Body of pancreas (tissue), 4 donors: Measurements from ENCODE around the gene OR6A2.

Experiments used
- POLR2A ChIP-seq, 3 donors: fragments of 450-650 bp; IDR thresholded peaks; one replicate each; pipeline ENCODE4 v1.6.1; 2016; ENCODE audit warnings: antibody characterized with exemption in 3 of 3, mild to moderate bottlenecking in 2 of 3
- TF ChIP-seq, protein P1 (sequence below), 7 experiments: fragments of 450-650 bp in 4 of 7; fragments of 200-600 bp in 3 of 7; sonication (generic) in 3 of 7; IDR thresholded peaks; one replicate each; pipeline ENCODE4 v1.5.1; 2016 to 2019; ENCODE audit warnings: antibody characterized with exemption in 7 of 7

DNA sequence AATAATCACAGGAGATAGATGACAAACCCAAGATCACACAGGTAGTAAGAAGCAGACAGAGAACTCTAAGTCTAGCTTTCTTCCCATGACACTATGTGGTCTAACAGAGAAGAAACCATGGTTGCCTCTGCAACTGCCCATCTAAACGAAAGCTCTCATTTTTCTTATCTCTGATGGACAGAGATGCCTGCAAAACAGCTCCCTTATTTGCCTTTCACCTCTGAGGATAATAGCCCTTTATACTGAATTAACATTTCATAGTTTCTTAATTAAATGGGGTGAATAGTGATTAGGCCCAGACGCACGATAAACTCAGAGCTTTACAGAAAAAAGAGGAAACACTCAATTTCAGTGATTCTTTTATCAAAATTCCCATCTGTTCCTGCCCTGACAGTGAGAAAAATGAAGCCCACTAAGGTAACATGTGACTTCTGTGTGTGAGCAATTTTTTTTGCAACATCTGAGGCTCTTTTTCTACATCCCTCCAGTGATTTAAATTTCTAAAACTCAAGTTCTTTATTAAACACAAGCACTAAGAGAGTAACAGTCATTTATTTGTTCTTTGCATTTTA lies 52.3 kb downstream of the OR6A2 start:
- TF ChIP-seq, protein P1, sequence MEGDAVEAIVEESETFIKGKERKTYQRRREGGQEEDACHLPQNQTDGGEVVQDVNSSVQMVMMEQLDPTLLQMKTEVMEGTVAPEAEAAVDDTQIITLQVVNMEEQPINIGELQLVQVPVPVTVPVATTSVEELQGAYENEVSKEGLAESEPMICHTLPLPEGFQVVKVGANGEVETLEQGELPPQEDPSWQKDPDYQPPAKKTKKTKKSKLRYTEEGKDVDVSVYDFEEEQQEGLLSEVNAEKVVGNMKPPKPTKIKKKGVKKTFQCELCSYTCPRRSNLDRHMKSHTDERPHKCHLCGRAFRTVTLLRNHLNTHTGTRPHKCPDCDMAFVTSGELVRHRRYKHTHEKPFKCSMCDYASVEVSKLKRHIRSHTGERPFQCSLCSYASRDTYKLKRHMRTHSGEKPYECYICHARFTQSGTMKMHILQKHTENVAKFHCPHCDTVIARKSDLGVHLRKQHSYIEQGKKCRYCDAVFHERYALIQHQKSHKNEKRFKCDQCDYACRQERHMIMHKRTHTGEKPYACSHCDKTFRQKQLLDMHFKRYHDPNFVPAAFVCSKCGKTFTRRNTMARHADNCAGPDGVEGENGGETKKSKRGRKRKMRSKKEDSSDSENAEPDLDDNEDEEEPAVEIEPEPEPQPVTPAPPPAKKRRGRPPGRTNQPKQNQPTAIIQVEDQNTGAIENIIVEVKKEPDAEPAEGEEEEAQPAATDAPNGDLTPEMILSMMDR (IDR thresholded peaks at IDR 0.05): no peak
- no peak for TF ChIP-seq POLR2A (IDR thresholded peaks at IDR 0.05)
